Fibroblast of lung (primary cell): Measurements from ENCODE around the gene GPR157. TPM values are rescaled to one million over a fixed set of nuclear protein-coding genes. Genes with fewer than 3 reads are reported as not detected.

ENCODE experiments used
- DNase-seq, 2 donors: peaks; one replicate each; pipeline versions ENCODE4 v3.0.0 to v3.0.0-alpha.2; 2010; ENCODE audit warnings: low read depth in 2 of 2
- H2AFZ ChIP-seq: 2 replicates; pipeline ENCODE4 v1.5.1; 2012; ENCODE audit warnings: low read length, control low read depth, inconsistent platforms
- H3K27ac ChIP-seq: 2 replicates; pipeline ENCODE4 v1.5.1; 2011; ENCODE audit warnings: low read length, control low read depth; ENCODE audit not compliant: insufficient read depth
- H3K27me3 ChIP-seq: 2 replicates; pipeline ENCODE4 v1.5.1; 2011; ENCODE audit warnings: mild to moderate bottlenecking, low read length; ENCODE audit not compliant: control insufficient read depth, insufficient read depth
- H3K36me3 ChIP-seq: 2 replicates; pipeline ENCODE4 v1.5.1; 2011; ENCODE audit warnings: low read length; ENCODE audit not compliant: control insufficient read depth, insufficient read depth
- H3K4me1 ChIP-seq: 2 replicates; pipeline ENCODE4 v1.5.1; 2011; ENCODE audit warnings: low read length; ENCODE audit not compliant: control insufficient read depth, insufficient read depth; ENCODE audit errors: extremely low read depth
- H3K4me2 ChIP-seq: 2 replicates; pipeline ENCODE4 v1.5.1; 2011; ENCODE audit warnings: low read length, control low read depth; ENCODE audit not compliant: insufficient read depth; ENCODE audit errors: extremely low read depth
- H3K4me3 ChIP-seq, 4 experiments: fragments of 200-600 bp in 1 of 4; sonication (generic) in 1 of 4; replicated peaks in 1 of 4; 2 replicates each; pipeline ENCODE4 v1.5.1; 2011 to 2016; ENCODE audit warnings: low read length in 4 of 4, low read depth in 3 of 4, mild to moderate bottlenecking in 3 of 4, control low read depth in 2 of 4, inconsistent platforms in 1 of 4, mixed read lengths in 1 of 4; ENCODE audit not compliant: insufficient read depth in 1 of 4; ENCODE audit errors: control extremely low read depth in 1 of 4
- H3K79me2 ChIP-seq: 2 replicates; pipeline ENCODE4 v1.5.1; 2012; ENCODE audit warnings: mild to moderate bottlenecking, low read length, inconsistent platforms; ENCODE audit not compliant: control insufficient read depth, insufficient read depth
- H3K9ac ChIP-seq: 2 replicates; pipeline ENCODE4 v1.5.1; 2011; ENCODE audit warnings: mild to moderate bottlenecking, low read length, control low read depth; ENCODE audit not compliant: insufficient read depth
- H3K9me3 ChIP-seq: 2 replicates; pipeline ENCODE4 v1.5.1; 2012; ENCODE audit warnings: low read depth, low read length; ENCODE audit not compliant: control insufficient read depth, insufficient read depth
- H4K20me1 ChIP-seq: 2 replicates; pipeline ENCODE4 v1.5.1; 2011; ENCODE audit warnings: low read length; ENCODE audit not compliant: control insufficient read depth, insufficient read depth; ENCODE audit errors: extremely low read depth
- CTCF ChIP-seq, 2 donors: IDR thresholded peaks in 1 of 2; conservative IDR thresholded peaks in 1 of 2; 1 replicate in 1 of 2; 2 replicates in 1 of 2; pipeline ENCODE4 v1.5.1; 2011 to 2012; ENCODE audit warnings: low read length in 2 of 2, control low read depth in 1 of 2, inconsistent platforms in 1 of 2, low read depth in 1 of 2, mild to moderate bottlenecking in 1 of 2
- EZH2 ChIP-seq: IDR thresholded peaks from 2 replicates; pipeline ENCODE4 v1.5.1; 2012; ENCODE audit warnings: low read length, control low read depth, mild to moderate bottlenecking; ENCODE audit errors: missing control alignments
- polyA plus RNA-seq, 2 donors: library from polyadenylated mRNA; depleted of rRNA in 1 of 2; stranded (reverse) in 1 of 2; unstranded in 1 of 2; fragments of >200 nt; gene quantifications; 2 replicates each; pipeline ENCODE4 v1.2.1, GENCODE V29; 2011 to 2012; ENCODE audit warnings: missing spikeins in 1 of 2
- total RNA-seq: library from RNA; depleted of rRNA; stranded (reverse); fragments of >200 nt; gene quantifications from 2 replicates; pipeline ENCODE4 v1.2.1, GENCODE V29; 2014

The GPR157 gene
- total and polyA plus RNA-seq, 2 donors (not counting 1 experiment from before 2014, with no cell fraction given): 0.82 to 3.1 TPM

DNA sequence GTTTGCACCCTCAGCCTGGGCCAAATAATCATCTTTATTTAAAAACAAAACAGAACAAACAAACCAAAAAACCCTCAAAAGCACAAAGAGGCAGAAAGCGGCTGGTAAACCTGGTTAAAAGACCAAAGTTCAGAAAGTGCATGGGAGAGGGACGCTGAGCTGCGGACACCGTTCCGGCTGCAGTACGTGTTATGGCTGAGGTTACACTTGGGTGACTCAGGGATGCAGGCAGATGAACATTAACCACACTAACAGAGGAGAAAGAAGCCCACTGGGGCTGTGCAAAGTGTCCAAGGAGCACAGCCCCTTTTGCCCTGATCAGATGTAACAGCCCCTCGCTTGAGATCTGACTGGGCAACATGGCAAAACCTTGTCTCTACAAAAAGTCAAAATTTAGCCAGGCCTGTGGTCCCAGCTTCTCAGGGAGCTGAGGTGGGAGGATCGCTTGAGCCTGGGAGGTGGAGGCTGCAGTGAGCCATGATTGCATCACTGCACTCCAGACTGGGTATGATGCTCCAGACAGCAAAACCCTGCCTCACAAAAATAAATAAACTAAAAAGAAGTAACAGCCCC, 28.3 kb downstream of the GPR157 start:
- DNase-seq: peak; percentile 59 to 77
- Histone ChIP-seq H3K36me3 (peaks cover 2% of the 10 kb centered on the region), H3K27me3 (no peaks in the 10 kb centered on the region), H3K79me2 (no peaks in the 10 kb centered on the region), H2AFZ (no peak overlapping the region), H3K9ac (no peak overlapping the region), H4K20me1 (no peaks in the 10 kb centered on the region), H3K4me3 (no peak overlapping the region), H3K4me2 (no peak overlapping the region), H3K27ac (no peak overlapping the region), H3K4me1 (peaks cover 4% of the 10 kb centered on the region), H3K9me3 (no peaks in the 10 kb centered on the region)
- TF ChIP-seq CTCF (conservative IDR thresholded peaks at IDR 0.05 in 1 of 2, IDR thresholded peaks at IDR 0.05 in 1 of 2; ENCODE audit: low read depth in 1 of 2, low read length in 2 of 2) (no peak), EZH2 (no peak)

DNA sequence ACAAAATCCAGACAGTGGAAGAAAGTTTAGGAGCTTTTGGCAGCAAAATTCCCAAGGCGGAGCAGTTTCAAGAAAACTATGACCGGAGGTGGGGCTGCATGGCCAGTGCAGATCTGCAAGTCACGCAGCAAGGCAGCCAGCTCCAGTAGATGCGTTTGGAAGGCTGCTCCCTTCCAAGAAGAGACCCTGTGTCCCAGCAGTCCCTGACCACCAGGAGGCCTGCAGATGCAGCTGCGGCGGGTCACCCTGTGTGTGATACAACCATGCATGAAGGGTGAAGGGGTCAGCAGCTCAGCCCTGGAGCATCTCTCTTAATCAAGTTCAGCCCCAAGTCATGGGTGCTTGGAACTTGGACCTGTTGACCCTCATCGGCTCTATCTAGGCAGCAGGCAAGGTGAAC, 29.3 kb downstream of the GPR157 start:
- no peak for DNase-seq
- H2AFZ ChIP-seq: no peak overlapping the region
- no peaks in the 10 kb centered on the region for H3K9me3 ChIP-seq
- H3K4me3 ChIP-seq: no peak overlapping the region
- no peaks in the 10 kb centered on the region for H3K79me2 ChIP-seq
- no peaks in the 10 kb centered on the region for H4K20me1 ChIP-seq
- peaks cover 4% of the 10 kb centered on the region for H3K4me1 ChIP-seq
- no peak overlapping the region for H3K4me2 ChIP-seq
- TF ChIP-seq EZH2: no peak
- no peak for TF ChIP-seq CTCF (conservative IDR thresholded peaks at IDR 0.05 in 1 of 2, IDR thresholded peaks at IDR 0.05 in 1 of 2; ENCODE audit: low read depth in 1 of 2, low read length in 2 of 2)
- no peak overlapping the region for H3K9ac ChIP-seq
- no peak overlapping the region for H3K27ac ChIP-seq
- H3K27me3 ChIP-seq: no peaks in the 10 kb centered on the region
- no peaks in the 10 kb centered on the region for H3K36me3 ChIP-seq

DNA sequence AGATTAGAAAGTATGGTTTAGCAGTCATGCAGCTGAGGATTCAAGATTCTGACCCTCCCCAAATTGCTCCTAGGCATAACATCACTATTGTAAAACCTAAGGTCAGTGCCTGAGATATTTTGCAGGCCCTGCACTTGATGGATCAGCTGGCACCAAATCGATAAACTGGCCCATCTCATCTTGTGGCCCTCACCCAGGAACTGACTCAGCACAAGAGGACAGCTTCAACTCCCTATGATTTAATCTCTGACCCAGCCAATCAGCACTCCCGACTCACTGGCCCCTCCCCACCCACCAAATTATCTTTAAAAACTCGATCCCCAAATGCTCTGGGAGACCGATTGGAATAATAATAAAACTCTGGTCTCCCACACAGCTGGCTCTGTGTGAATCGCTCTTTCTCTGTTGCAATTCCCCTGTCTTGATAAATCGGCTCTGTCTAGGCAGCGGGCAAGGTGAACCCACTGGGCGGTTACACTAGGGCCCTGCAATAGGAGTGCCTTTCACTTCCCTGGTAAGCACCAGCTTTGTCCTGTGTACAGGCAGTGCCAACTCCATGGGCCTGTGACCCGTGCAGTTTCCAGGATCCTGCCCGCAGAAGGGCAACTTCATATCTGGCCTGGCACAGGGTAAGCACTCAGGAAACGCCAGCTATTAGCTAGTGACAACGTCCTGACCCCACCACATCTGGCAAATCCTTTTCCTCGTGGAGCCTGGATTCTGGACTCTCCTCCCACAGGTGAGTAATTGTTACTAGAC, 30.8 kb downstream of the GPR157 start:
- Histone ChIP-seq H3K4me1 (peaks cover 4% of the 10 kb centered on the region), H3K36me3 (no peaks in the 10 kb centered on the region), H4K20me1 (no peaks in the 10 kb centered on the region), H3K27me3 (peaks cover 6% of the 10 kb centered on the region), H3K79me2 (no peaks in the 10 kb centered on the region), H3K9me3 (no peaks in the 10 kb centered on the region), H3K9ac (no peak overlapping the region), H2AFZ (no peak overlapping the region), H3K4me2 (no peak overlapping the region), H3K4me3 (no peak overlapping the region), H3K27ac (no peak overlapping the region)
- no peak for DNase-seq
- TF ChIP-seq CTCF (conservative IDR thresholded peaks at IDR 0.05 in 1 of 2, IDR thresholded peaks at IDR 0.05 in 1 of 2; ENCODE audit: low read depth in 1 of 2, low read length in 2 of 2) (no peak), EZH2 (no peak)
